GM12875 (cell line): Measurements from ENCODE around the gene RTRAF.

ENCODE experiments used
- H3K4me3 ChIP-seq: one replicate; pipeline ENCODE4 v1.5.1; 2011; ENCODE audit warnings: low read depth, low read length, control low read depth
- TF ChIP-seq, protein P1 (sequence below): IDR thresholded peaks from 2 replicates; pipeline ENCODE4 v1.5.1; 2011; ENCODE audit warnings: low read depth, mild to moderate bottlenecking, control low read depth, inconsistent platforms, low read length, moderate library complexity, borderline replicate concordance; ENCODE audit not compliant: insufficient read depth

The RTRAF gene

DNA sequence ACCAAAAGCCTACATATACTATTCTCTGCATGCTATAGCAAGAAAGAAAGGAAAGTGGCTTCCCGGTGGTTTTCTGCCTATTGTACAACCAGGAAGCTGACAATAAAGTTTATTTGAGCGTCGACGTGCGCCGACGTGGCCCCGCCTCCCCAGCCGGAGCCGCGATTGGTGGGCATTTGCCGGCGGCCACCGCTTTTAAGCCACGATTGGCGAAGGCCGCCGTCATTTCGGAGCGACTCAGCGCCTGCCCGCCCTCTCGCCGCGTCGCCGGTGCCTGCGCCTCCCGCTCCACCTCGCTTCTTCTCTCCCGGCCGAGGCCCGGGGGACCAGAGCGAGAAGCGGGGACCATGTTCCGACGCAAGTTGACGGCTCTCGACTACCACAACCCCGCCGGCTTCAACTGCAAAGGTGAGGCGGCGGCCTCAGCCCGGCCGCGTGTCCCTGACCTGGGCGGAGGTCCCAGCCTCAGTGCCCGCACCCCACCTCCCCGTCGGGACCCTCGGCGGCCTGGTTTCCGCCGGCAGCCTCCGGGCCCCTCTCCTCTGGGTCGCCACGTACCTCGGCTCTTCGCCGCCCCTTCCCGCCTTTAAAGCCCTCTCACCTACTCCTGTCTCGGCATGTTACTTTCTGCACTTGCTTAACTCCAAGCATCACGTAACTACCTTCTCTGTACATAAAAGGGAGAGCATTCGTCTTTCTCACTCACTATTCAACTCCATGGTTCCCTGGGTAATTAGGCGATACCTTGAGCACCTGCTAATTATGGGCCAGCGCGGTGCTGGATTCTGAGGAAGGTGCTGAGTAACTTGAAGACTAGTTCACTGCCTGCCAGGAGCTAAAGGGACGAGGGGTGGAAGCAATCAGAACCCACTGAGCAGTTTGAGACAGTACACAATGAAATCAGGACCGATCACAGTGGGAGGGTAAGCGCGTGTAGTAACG lies at the start of gene RTRAF:
Gene RTRAF, plus strand, starts transcription at position 254 of the 942 bp plus-strand sequence. Its CDS starts 94 bp downstream, at position 348.
- peak within 1 kb of the TSS; percentile 88 for H3K4me3 ChIP-seq
- TF ChIP-seq, protein P1, sequence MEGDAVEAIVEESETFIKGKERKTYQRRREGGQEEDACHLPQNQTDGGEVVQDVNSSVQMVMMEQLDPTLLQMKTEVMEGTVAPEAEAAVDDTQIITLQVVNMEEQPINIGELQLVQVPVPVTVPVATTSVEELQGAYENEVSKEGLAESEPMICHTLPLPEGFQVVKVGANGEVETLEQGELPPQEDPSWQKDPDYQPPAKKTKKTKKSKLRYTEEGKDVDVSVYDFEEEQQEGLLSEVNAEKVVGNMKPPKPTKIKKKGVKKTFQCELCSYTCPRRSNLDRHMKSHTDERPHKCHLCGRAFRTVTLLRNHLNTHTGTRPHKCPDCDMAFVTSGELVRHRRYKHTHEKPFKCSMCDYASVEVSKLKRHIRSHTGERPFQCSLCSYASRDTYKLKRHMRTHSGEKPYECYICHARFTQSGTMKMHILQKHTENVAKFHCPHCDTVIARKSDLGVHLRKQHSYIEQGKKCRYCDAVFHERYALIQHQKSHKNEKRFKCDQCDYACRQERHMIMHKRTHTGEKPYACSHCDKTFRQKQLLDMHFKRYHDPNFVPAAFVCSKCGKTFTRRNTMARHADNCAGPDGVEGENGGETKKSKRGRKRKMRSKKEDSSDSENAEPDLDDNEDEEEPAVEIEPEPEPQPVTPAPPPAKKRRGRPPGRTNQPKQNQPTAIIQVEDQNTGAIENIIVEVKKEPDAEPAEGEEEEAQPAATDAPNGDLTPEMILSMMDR = no peak

DNA sequence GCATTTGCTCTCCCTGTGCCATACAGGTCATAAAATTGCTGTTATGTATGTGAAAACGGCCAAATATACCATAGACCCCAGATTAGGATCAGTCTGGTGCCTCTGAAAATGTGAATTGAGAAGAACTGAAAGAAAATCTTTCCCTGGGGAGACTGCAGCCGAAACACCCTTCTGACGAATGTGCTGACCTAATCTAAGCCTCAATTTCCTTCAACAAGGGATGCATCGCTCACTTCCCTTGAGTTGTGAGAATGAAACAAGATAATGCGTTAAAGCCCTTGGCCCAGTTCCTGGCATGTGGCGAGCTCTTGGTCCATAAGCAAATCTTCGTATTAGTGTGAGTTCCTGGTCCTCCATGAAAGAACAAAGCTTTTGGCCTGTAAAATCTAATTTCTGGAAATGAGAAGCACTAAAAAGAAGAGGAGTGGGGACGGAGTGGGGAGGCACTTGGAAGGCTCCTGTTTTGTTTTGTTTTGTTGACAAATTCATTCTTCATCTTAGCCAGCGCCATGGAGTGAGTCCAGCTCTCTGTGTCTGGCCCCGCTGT lies 49.5 kb upstream of the RTRAF start:
- H3K4me3 ChIP-seq = no peak overlapping the region

DNA sequence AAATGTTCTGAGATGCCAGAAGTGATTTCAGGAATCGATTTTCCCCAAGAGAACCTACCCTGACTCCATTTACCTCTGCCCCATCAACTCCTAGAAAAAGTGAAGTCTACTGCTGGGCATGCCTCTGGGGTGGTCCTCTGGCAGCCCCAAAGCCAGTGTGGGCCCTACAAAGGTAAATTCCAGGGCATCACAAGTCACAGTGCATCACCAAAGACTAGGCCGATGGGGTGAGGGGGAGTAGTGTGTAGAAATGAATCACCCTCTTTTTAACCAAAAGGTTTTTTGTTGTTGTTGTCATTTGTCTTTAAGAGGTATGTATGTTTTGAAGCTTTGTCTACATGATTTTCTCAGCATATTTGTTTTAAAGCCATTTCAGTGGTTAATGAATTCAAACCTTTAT lies 46.4 kb upstream of the RTRAF start:
- TF ChIP-seq, protein P1 = no peak
- no peak overlapping the region for H3K4me3 ChIP-seq

More for the DNA sequence above, 49.5 kb upstream of the RTRAF start:
- TF ChIP-seq, protein P1 = no peak

DNA sequence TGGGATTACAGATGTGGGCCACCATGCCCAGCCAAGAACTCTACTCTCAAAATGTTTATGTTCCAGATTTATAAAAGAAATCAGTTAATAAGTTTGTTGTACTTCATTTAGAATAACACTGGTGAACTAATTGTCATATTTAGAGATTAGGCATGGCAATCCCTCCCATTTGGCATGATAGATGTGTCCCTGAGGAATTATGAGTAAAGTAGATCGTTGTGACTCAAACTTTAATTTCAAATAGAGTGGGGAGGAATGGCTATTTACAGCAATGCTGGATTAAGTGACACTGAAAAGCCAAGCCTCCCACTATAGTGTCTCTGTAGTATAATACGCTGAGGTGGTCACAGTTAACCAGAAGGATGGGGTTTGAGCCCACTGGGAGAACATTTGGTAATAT lies 39.3 kb upstream of the RTRAF start:
- TF ChIP-seq, protein P1 = no peak
- H3K4me3 ChIP-seq = no peak overlapping the region

DNA sequence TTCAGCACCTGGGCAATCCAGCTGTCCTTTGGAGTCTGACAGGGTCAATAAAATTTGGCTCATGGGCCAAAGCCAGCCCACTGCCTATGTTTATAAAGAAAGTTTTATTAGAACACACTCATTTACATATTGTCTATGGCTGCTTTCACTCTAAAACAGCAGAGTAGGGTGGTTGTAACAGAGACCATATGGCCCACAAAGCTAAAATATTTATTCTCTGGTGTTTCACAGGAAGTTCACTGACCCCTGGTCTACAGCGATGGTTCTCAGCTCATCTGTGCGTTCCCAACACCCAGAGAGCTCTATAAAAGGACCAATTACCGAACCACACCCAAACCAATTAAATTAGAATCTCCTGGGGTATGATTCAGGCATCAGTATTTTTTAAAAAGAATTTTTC lies 37.7 kb upstream of the RTRAF start:
- no peak overlapping the region for H3K4me3 ChIP-seq
- TF ChIP-seq, protein P1 = no peak

DNA sequence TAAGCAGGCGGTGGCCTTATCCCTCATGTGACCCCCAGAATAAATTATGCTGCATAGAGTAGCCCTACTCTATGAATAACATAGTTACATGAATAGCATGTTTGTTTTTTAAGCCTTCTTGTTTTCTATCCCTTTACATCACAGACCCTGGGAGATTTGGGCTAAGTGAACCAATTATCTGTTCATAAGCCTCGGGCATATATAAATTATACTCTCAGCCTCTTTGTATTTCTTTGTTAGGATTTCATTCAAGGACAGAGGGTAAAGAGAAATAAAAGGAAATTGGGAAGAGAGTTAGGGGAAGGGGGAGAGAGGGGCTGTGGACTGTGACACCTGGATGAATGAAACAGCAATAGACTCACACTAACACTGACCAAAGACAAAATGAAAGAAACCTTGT lies 35.3 kb upstream of the RTRAF start:
- TF ChIP-seq, protein P1 = no peak
- no peak overlapping the region for H3K4me3 ChIP-seq

DNA sequence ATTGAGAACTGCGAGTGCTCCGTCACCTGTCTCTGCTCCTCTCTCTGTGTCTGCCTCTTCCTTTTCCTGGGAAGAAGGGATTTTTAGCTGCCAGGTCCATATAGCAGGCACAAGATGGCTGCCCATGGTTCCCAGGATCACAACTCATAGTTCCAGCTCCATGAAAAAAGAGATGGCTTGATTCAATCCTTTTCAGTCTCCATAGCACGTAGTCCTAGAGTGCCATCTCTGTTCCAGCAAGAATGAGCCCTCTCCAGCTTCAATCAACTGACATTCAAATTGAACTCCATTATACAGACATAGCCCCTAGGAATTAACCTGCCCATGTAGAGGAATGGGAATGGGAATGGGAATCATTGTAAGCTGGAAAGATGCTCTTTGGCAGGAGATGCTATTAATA lies 34.7 kb upstream of the RTRAF start:
- TF ChIP-seq, protein P1 = no peak

More for the DNA sequence above, 34.7 kb upstream of the RTRAF start:
- no peak overlapping the region for H3K4me3 ChIP-seq
